Gastroesophageal sphincter (tissue), 4 donors: ENCODE results near the gene INSIG1. TPM values are rescaled to one million over a fixed set of nuclear protein-coding genes. Genes with fewer than 3 reads are reported as not detected.

Experiments
- ATAC-seq: fragments of 150-250 bp; one replicate; pipeline ENCODE4 v1.9.1; 2016; ENCODE audit warnings: mild to moderate bottlenecking, moderate library complexity
- H3K27ac ChIP-seq, 4 donors: fragments of 200-600 bp; sonication (generic) in 3 of 4; 1 replicate in 3 of 4; 2 replicates in 1 of 4; pipeline ENCODE4 v1.5.1; 2016 to 2019
- H3K27me3 ChIP-seq: fragments of 200-600 bp; sonication (generic); one replicate; pipeline ENCODE4 v1.5.1; 2019
- H3K36me3 ChIP-seq, 2 donors: fragments of 200-600 bp; sonication (generic); one replicate each; pipeline ENCODE4 v1.5.1; 2019; ENCODE audit warnings: control low read depth in 1 of 2
- H3K4me1 ChIP-seq, 3 donors: fragments of 200-600 bp; sonication (generic); 1 replicate in 2 of 3; 2 replicates in 1 of 3; pipeline ENCODE4 v1.5.1; 2016 to 2019; ENCODE audit warnings: control low read depth in 2 of 3
- H3K4me3 ChIP-seq, 2 donors: fragments of 200-600 bp; sonication (generic); one replicate each; pipeline ENCODE4 v1.5.1; 2019; ENCODE audit warnings: mild to moderate bottlenecking in 1 of 2, moderate library complexity in 1 of 2
- H3K9me3 ChIP-seq, 3 donors: fragments of 200-600 bp; sonication (generic); one replicate each; pipeline ENCODE4 v1.5.1; 2017 to 2019; ENCODE audit warnings: control low read depth in 2 of 3
- EP300 ChIP-seq: sonication (generic); formaldehyde crosslinking; IDR thresholded peaks from one replicate; pipeline ENCODE4 v1.6.1; 2017; ENCODE audit warnings: antibody characterized with exemption, mild to moderate bottlenecking
- POLR2A ChIP-seq, 2 donors: fragments of 450-650 bp; IDR thresholded peaks; one replicate each; pipeline ENCODE4 v1.6.1; 2017; ENCODE audit warnings: antibody characterized with exemption in 2 of 2, mild to moderate bottlenecking in 2 of 2, moderate library complexity in 1 of 2
- POLR2AphosphoS5 ChIP-seq: sonication (generic); formaldehyde crosslinking; IDR thresholded peaks from one replicate; pipeline ENCODE4 v1.6.1; 2017; ENCODE audit warnings: antibody characterized with exemption
- WGBS, 2 donors: methylation state at CpG; one replicate each; pipeline ENCODE4 v1.1.5; 2018; ENCODE audit warnings: low coverage in 1 of 2; 5-methylcytosine and 5-hydroxymethylcytosine counted together
- total RNA-seq, 4 donors: library from RNA; depleted of rRNA; stranded (reverse); fragments of >200 nt; gene quantifications; one replicate each; pipeline ENCODE4 v1.1.0, GENCODE V29; 2016
- TF ChIP-seq, protein P1 (sequence below), 4 experiments: fragments of 200-600 bp in 2 of 4; fragments of 450-650 bp in 2 of 4; sonication (generic) in 1 of 4; IDR thresholded peaks; one replicate each; pipeline ENCODE4 v1.5.1; 2017 to 2019; ENCODE audit warnings: antibody characterized with exemption in 4 of 4, mild to moderate bottlenecking in 2 of 4, moderate library complexity in 2 of 4

The INSIG1 gene
- total RNA-seq, 4 donors from 2014 or later: 18.8 to 52.1 (median 30.7) TPM

DNA sequence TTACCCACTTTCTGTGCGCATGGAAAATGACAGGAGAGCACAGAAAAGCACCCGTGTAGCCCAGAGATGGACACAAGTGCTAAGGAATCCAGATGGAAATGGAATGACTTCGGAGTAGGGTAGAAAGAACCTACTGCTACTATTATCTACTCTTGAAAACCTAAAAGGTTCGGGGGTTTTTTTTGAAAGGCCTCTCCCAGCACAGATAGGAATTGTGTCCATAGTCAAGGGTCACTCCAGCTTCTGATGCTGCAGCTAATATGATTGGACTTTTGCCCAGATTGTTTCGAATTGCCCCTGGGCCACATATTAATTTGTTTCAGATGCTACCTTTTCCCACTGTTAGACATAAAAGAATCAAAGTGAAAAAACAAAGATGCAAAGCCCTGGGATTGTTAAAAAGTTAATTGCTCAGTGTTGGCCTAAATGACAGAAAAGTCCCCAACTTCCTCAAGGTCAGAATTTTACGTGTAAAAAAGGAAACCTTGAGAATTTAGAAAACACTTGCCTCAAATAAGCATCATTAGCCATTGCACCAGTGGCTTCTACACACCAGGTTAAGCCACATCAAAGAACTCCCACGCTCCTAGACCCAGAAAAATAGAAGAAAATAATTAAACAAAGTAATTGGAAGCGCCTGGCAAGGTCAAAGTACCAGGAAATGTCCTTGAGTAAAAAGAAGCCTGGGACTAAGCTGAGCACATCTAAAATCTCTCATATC lies 40.8 kb upstream of the INSIG1 start:
- WGBS, 2 donors: 47 to 73% methylated on average over 6 to 8 of the region's 8 CpGs
- H3K9me3 ChIP-seq: no peaks in the 10 kb centered on the region
- TF ChIP-seq, protein P1, sequence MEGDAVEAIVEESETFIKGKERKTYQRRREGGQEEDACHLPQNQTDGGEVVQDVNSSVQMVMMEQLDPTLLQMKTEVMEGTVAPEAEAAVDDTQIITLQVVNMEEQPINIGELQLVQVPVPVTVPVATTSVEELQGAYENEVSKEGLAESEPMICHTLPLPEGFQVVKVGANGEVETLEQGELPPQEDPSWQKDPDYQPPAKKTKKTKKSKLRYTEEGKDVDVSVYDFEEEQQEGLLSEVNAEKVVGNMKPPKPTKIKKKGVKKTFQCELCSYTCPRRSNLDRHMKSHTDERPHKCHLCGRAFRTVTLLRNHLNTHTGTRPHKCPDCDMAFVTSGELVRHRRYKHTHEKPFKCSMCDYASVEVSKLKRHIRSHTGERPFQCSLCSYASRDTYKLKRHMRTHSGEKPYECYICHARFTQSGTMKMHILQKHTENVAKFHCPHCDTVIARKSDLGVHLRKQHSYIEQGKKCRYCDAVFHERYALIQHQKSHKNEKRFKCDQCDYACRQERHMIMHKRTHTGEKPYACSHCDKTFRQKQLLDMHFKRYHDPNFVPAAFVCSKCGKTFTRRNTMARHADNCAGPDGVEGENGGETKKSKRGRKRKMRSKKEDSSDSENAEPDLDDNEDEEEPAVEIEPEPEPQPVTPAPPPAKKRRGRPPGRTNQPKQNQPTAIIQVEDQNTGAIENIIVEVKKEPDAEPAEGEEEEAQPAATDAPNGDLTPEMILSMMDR (IDR thresholded peaks at IDR 0.05): no peak
- TF ChIP-seq POLR2A (IDR thresholded peaks at IDR 0.05) (no peak), EP300 (no peak), POLR2AphosphoS5 (no peak)
- H3K27me3 ChIP-seq: peaks cover 35% of the 10 kb centered on the region
- peak overlapping the region in 2 of 4 donors; percentile 62 to 79 for H3K27ac ChIP-seq
- H3K4me3 ChIP-seq: no peak overlapping the region
- H3K36me3 ChIP-seq: no peaks in the 10 kb centered on the region
- ATAC-seq: no peak
- peaks cover 0 to 13% (median 6%) of the 10 kb centered on the region in 3 donors for H3K4me1 ChIP-seq

DNA sequence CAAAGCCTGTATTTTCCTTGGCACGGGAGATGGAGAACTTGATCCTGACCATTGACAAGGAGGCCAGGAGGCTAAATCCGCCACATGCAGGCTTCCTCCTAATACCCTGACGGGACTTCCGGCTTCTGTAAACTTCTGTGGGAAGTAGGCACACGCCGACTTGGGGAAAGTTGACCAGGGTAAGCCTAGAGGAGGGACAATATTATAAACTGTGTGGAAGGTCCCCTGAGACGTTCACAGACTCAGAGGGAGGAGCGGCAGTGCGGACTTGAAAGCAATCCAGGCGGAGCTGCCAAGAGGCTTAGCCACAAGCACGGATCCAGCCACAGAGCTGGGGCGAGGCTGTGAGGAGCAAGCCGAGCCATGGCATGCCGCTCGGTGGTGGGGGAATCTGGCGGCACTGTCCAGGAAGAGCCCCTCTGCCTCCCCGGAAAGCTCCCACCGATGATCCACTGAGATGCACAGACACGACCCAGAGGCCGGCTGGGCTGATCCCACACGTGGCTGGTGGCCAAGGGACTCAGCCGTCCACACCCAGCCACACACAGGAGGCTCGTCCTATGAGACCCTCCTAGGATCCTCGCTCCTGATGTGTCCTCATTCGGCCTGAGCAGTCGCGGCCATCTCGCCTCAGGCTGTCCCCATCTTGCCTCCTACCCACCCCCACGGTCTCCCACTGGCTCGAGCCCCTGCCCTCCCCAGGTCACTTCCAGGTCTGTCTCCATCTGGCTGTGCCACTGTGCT lies 40.0 kb upstream of the INSIG1 start:
- TF ChIP-seq POLR2A (IDR thresholded peaks at IDR 0.05) (no peak), POLR2AphosphoS5 (peak; percentile 13)
- no peaks in the 10 kb centered on the region for H3K36me3 ChIP-seq
- 31 to 55% methylated on average over 2 to 11 of the region's 30 CpGs for WGBS, 2 donors
- peaks cover 0 to 13% (median 6%) of the 10 kb centered on the region in 3 donors for H3K4me1 ChIP-seq
- peak overlapping the region in 3 of 4 donors; percentile 62 to 83 (median 79) for H3K27ac ChIP-seq
- peak; percentile 87 for ATAC-seq
- H3K9me3 ChIP-seq: no peaks in the 10 kb centered on the region
- H3K27me3 ChIP-seq: peaks cover 29% of the 10 kb centered on the region
- no peak overlapping the region for H3K4me3 ChIP-seq

- peak; percentile 52 for ATAC-seq
- peak overlapping the region in 3 of 4 donors; percentile 62 to 83 (median 79) for H3K27ac ChIP-seq
- no peaks in the 10 kb centered on the region for H3K36me3 ChIP-seq
- H3K4me1 ChIP-seq: peaks cover 0 to 13% (median 6%) of the 10 kb centered on the region in 3 donors
- no peaks in the 10 kb centered on the region for H3K9me3 ChIP-seq
- 33 to 39% methylated on average over 1 to 3 of the region's 3 CpGs for WGBS, 2 donors
- H3K27me3 ChIP-seq: peaks cover 29% of the 10 kb centered on the region
- no peak overlapping the region for H3K4me3 ChIP-seq
- TF ChIP-seq, protein P1 (IDR thresholded peaks at IDR 0.05): no peak
- TF ChIP-seq EP300 (no peak), POLR2A (IDR thresholded peaks at IDR 0.05) (no peak), POLR2AphosphoS5 (no peak)
Observed at GRCh38 chr7:155258226-155258560, 39.5 kb upstream of the INSIG1 start.

DNA sequence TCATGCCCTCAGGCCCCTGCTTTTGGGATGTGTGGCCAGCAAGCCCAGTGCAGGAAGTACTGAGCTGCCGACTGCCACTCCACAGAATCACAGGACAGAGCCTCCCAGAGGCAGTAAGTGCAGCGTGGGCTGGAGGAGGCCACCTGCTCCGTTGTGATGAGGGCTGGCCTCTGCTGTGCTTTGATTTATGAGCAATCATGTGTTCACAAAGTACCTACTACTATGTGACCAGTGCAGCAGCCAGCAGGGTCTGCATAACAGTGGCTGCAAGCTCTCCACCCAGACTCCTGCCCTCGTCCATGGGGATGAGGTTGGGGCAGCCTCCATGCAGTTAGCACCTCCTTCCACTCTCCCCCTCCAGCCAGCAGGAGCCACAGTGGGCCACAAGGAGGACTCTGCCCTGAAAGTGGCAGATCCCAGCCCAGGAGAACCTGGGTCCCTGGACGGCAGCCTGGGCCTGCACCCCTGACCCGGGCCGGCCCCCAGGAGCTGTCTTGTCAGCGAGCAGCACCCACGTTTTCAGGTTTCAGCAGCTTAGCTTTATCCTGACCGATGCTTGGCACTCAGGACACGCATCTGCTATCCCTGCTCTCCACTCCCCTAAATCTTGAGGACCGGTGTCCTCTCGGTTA lies 37.7 kb upstream of the INSIG1 start:
- 88% methylated on average over 6 of the region's 13 CpGs; no CpG with 5 or more reads in 1 of the 2 donors for WGBS, 2 donors
- Histone ChIP-seq H3K4me1 (peaks cover 0 to 13% (median 6%) of the 10 kb centered on the region in 3 donors), H3K27me3 (peaks cover 30% of the 10 kb centered on the region), H3K9me3 (no peaks in the 10 kb centered on the region), H3K36me3 (no peaks in the 10 kb centered on the region), H3K27ac (no peak overlapping the region), H3K4me3 (no peak overlapping the region)
- no peak for ATAC-seq
- TF ChIP-seq EP300 (no peak), POLR2A (IDR thresholded peaks at IDR 0.05) (no peak), POLR2AphosphoS5 (no peak)

GRCh38 chr7:155260498-155260872 lies 37.2 kb upstream of the INSIG1 start:
- Histone ChIP-seq H3K27ac (no peak overlapping the region), H3K27me3 (peaks cover 35% of the 10 kb centered on the region), H3K4me3 (no peak overlapping the region), H3K4me1 (peaks cover 0 to 13% (median 6%) of the 10 kb centered on the region in 3 donors), H3K36me3 (no peaks in the 10 kb centered on the region), H3K9me3 (no peaks in the 10 kb centered on the region)
- TF ChIP-seq POLR2AphosphoS5 (no peak), EP300 (no peak), POLR2A (IDR thresholded peaks at IDR 0.05) (no peak)
- TF ChIP-seq, protein P1 (IDR thresholded peaks at IDR 0.05): no peak
- no peak for ATAC-seq
- 60 to 81% methylated on average over 1 to 5 of the region's 13 CpGs for WGBS, 2 donors
